ENCODE data around the gene ZNF668.
A peak's percentile ranks its signal among the peaks of the same experiment; 100 is the strongest.

ZNF668 gene

GRCh38 chr16:31081428-31082351, 7.7 kb upstream of the ZNF668 start:
- DNase-seq (ENCODE audit: low read depth in 2 of 2, low spot score in 1 of 2): no peak

DNA sequence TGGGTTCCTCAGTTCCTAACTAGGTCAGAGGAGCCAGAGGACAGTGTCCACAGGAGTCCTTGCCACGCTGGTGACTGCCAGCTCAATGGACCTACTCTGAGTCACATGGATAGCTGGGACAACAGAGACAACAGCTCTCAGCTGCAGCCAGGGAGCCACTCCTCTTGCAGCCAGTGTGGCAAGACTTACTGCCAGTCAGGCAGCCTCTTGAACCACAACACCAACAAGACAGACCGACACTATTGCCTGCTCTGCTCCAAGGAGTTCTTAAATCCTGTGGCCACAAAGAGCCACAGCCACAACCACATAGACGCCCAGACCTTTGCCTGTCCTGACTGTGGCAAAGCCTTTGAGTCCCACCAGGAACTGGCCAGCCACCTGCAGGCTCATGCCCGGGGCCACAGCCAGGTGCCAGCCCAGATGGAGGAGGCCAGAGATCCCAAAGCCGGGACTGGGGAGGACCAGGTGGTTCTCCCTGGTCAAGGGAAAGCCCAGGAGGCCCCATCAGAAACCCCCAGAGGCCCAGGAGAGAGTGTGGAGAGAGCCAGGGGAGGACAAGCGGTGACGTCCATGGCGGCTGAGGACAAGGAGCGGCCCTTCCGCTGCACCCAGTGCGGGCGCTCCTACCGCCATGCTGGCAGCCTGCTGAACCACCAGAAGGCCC, 6.8 kb upstream of the ZNF668 start:
- DNase-seq (ENCODE audit: low read depth in 2 of 2, low spot score in 1 of 2): no peak

GRCh38 chr16:31080035-31080629, 6.1 kb upstream of the ZNF668 start:
- no peak for DNase-seq (ENCODE audit: low read depth in 2 of 2, low spot score in 1 of 2)

DNA sequence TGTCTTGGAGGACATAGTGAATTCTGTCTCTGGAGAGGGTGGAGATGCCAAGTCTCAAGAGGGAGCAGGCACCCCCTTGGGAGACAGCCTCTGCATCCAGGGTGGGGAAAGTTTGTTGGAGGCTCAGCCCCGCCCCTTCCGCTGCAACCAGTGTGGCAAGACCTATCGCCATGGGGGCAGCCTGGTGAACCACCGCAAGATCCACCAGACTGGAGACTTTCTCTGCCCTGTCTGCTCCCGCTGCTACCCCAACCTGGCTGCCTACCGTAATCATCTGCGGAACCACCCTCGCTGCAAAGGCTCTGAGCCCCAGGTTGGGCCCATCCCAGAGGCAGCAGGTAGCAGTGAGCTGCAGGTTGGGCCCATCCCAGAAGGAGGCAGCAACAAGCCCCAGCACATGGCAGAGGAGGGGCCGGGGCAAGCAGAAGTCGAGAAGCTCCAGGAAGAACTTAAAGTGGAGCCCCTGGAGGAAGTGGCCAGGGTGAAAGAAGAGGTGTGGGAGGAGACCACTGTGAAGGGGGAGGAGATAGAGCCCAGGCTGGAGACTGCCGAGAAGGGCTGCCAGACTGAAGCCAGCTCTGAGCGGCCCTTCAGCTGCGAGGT, 5.4 kb upstream of the ZNF668 start:
- no peak for DNase-seq (ENCODE audit: low read depth in 2 of 2, low spot score in 1 of 2)

- no peak for DNase-seq (ENCODE audit: low read depth in 2 of 2, low spot score in 1 of 2)
Observed at GRCh38 chr16:31078597-31079341, 4.7 kb upstream of the ZNF668 start.

DNA sequence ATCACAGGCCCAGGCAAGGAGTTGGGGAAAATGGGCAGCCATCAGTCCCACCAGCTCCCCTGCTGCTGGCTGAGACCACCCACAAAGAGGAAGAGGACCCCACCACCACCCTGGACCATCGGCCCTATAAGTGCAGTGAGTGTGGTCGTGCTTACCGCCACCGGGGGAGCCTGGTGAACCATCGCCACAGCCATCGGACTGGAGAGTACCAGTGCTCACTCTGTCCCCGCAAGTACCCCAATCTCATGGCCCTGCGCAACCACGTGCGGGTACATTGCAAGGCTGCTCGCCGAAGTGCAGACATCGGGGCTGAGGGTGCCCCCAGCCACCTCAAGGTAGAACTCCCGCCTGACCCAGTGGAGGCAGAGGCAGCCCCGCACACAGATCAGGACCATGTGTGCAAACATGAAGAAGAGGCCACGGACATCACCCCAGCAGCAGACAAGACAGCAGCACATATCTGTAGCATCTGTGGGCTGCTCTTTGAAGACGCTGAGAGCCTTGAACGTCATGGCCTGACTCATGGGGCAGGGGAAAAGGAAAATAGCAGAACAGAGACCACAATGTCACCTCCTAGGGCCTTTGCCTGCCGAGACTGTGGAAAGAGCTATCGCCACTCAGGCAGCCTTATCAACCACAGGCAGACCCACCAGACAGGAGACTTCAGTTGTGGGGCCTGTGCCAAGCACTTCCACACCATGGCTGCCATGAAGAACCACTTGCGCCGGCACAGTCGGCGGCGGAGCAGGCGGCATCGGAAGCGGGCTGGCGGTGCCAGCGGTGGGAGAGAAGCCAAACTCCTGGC, 3.8 kb upstream of the ZNF668 start:
- no peak for DNase-seq (ENCODE audit: low read depth in 2 of 2, low spot score in 1 of 2)

DNA sequence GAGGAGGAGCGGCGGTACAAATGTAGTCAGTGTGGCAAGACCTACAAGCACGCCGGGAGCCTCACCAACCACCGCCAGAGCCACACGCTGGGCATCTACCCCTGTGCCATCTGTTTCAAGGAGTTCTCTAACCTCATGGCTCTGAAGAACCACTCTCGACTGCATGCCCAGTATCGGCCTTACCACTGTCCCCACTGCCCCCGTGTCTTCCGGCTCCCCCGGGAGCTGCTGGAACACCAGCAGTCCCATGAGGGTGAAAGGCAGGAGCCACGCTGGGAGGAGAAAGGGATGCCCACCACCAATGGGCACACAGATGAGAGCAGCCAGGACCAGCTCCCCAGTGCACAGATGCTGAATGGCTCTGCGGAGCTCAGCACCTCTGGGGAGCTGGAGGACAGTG, 3.0 kb upstream of the ZNF668 start:
- DNase-seq (ENCODE audit: low read depth in 2 of 2, low spot score in 1 of 2): no peak

DNA sequence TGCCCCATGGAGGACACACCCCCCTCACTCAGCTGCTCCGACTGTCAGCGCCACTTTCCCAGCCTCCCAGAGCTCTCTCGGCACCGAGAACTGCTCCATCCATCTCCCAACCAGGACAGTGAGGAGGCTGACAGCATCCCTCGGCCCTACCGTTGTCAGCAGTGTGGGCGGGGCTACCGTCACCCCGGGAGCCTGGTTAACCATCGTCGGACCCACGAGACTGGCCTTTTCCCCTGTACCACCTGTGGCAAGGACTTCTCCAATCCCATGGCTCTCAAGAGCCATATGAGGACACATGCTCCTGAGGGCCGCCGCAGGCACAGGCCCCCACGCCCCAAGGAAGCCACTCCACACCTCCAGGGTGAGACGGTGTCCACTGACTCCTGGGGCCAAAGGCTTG, 2.3 kb upstream of the ZNF668 start:
- DNase-seq (ENCODE audit: low read depth in 2 of 2, low spot score in 1 of 2): no peak

DNA sequence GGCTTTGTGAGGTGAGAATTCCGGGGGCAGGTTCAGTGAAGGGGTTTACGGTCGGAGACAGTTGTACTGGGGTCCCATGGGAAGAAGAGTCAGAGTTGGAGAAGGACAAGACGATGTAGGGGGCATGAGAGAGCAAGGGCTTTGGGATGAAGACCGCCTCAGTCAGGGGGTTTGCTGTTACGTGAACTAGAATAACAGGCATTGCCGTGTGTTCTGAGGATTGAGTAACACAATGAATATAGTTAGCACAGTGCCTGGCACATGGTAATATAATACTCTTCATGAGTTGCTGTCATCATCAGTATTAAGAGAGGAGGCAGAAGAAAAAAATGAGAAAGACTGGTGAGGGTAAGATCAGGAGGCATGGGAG, 759 bp upstream of the ZNF668 start:
- no peak for DNase-seq (ENCODE audit: low read depth in 2 of 2, low spot score in 1 of 2)

GRCh38 chr16:31073142-31073969, 684 bp downstream of the ZNF668 start:
- peak; percentile 76 to 77 for DNase-seq (ENCODE audit: low read depth in 2 of 2, low spot score in 1 of 2)

DNA sequence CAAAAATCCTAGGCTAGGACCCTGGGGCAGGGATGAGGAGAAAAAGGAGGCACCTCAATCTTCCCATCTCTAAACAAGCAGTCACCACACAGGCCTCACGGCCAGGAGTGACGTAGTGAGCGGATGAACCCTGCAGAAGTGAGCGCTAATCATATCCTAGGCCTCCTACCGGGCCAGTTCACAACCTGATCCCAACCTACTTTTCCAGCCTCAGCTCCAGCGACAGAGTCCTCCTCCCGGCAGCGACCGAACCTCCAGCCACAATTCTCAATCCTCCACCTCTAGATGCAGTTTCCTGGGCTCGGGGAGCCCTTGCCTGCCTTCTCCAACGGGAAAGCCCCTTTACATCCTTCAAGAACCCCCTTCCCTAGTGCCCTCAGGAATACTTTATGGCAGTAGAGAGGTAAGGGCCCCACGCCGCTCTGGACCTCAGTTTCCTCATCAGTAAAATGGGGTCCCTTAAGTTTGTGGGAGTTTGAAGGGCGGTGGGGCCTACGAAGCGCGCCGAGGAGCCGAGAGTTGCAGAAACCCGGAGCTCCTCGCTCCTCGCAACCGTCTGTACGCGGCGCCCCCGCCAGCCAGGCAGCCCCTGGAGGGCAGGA, 1.4 kb downstream of the ZNF668 start:
- no peak for DNase-seq (ENCODE audit: low read depth in 2 of 2, low spot score in 1 of 2)

DNA sequence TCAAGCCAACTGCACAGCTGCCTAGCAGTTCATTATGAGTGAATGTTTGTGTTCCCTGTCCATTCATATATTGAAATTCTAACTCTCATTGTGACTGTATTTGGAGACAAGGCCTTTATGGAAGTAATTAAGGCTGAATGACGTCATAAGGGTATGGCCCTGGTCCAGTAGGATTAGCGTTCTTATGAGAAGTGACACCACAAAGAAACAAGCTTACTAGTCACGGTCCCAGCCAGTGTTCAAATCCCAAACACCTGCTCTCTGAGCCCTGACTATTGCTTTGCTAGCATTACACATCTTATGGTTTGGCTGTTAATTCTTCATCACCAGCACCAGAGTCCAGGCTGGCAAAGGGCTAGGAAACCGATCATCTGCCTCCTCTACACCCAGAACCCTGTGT, 2.2 kb downstream of the ZNF668 start:
- no peak for DNase-seq (ENCODE audit: low read depth in 2 of 2, low spot score in 1 of 2)

- DNase-seq (ENCODE audit: low read depth in 2 of 2, low spot score in 1 of 2): no peak
Observed at GRCh38 chr16:31067342-31067741, 6.7 kb downstream of the ZNF668 start.

- DNase-seq (ENCODE audit: low read depth in 2 of 2, low spot score in 1 of 2): no peak
Observed at GRCh38 chr16:31064882-31065461, 9.1 kb downstream of the ZNF668 start.

DNA sequence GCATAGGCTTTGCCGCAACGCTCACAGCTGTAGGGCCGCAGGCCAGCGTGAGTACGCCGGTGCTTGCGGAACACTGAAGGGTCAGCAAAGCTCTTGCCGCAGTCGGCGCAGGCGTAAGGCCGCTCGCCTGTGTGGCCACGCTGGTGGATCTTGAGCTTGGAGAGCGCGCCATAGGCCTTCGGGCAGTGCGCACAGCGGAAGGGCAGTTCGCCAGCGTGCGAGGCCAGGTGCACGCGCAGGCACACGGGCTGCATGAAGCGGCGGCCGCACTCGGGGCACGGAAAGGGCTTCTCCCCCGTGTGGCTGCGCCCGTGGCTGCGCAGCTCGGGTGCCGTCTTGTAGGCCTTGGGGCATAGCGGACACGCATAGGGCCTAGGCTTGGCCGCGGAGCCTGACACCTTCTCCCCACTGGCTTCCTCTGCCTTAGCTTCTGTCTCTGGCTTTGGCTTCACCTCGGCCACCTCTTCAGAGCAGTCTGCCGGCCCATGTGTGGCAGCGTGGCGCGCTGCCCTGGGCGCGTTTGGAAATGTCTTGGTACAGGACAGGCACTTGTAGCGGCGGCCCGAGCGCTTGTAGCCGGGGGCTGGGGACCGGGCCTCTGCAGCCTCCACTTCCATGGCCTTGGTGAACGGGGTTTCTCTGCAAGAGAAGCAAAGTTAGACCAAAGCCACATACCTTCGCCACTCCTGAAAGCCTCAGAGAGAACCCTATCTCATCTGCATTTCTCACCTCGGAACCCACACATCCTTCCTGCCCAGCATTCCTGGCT, 10.0 kb downstream of the ZNF668 start:
- DNase-seq (ENCODE audit: low read depth in 2 of 2, low spot score in 1 of 2): no peak

DNA sequence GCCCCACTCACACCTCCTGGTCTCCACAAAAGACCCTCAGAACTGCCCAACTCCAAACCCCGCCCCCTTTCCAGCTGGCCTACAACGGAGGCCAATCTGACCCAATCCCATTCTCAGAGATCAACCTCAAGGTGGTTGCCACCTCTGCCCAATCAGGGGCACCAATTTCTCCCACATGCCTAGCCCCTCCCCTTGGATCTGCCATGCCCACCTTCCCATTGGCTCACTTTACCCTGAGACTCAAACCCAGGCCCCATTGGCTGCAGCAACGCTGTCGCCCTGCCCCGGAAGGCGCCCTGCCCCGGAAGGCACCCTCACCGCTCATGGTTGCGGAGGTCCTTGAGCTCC, 10.6 kb downstream of the ZNF668 start:
- no peak for DNase-seq (ENCODE audit: low read depth in 2 of 2, low spot score in 1 of 2)

DNA sequence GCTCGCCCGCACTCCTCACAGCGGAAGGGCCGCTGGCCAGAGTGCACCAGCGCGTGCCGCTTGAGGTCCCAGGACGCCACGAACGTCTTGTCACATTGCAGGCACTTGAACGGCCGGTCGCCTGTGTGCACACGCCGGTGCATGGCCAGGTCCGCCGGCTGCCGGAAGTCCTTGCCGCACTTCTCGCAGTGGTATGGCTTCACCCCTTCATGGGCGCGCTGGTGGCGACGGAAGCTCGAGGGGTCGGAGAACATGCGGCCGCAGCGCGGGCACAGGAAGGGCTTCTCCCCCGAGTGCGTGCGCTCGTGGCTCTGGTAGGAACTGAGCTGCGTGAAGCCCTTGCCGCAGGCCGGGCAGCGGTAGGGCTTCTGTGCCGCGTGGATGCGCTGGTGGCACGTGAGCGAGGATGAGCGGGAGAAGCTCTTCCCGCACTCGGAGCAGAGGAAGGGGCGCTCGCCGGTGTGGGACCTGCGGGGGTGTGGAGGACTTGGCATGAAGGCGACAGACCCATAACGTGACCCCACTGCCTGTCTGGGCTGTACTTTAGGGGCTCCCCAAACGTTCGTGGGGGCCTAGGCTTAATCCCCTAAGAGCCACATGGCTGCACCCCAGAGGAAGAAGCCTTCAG, 12.1 kb downstream of the ZNF668 start:
- no peak for DNase-seq (ENCODE audit: low read depth in 2 of 2, low spot score in 1 of 2)

Data from stimulated activated CD8-positive, alpha-beta memory T cell treated with anti-CD3 and anti-CD28 coated beads, Interleukin-4, amount 100 ng/mL, for 4 hours (primary cell).